Amniotic epithelial cell (primary cell): ENCODE data around the gene ZNF669.

Source experiments
- DNase-seq: peaks from one replicate; pipeline ENCODE4 v3.0.0-alpha.2; 2010; ENCODE audit warnings: low read depth

ZNF669 gene

GRCh38 chr1:247111259-247111699 is 7.1 kb upstream of the ZNF669 start:
- no peak for DNase-seq

- DNase-seq, result peak; percentile 37
These were observed 6.6 kb upstream of the ZNF669 start for GRCh38 chr1:247110627-247111258.

- DNase-seq, result no peak
These were observed 3.5 kb upstream of the ZNF669 start for GRCh38 chr1:247107694-247108093.

GRCh38 chr1:247105966-247106365 is 1.8 kb upstream of the ZNF669 start:
- no peak for DNase-seq

- DNase-seq, result peak; percentile 17
These were observed 809 bp upstream of the ZNF669 start for GRCh38 chr1:247104965-247105364.

GRCh38 chr1:247102381-247102780 is 1.8 kb downstream of the ZNF669 start:
- peak; percentile 16 for DNase-seq

GRCh38 chr1:247100676-247101279 is 3.4 kb downstream of the ZNF669 start:
- DNase-seq, result no peak

- no peak for DNase-seq
These were observed 7.2 kb downstream of the ZNF669 start for GRCh38 chr1:247096958-247097357.

GRCh38 chr1:247096544-247096943 is 7.6 kb downstream of the ZNF669 start:
- DNase-seq, result no peak

GRCh38 chr1:247096112-247096511 is 8.0 kb downstream of the ZNF669 start:
- DNase-seq, result no peak

GRCh38 chr1:247090455-247090854 is 13.7 kb downstream of the ZNF669 start:
- no peak for DNase-seq

- DNase-seq, result no peak
These were observed 14.4 kb downstream of the ZNF669 start for GRCh38 chr1:247089616-247090375.

GRCh38 chr1:247088967-247089366 is 15.2 kb downstream of the ZNF669 start:
- no peak for DNase-seq

GRCh38 chr1:247087256-247087655 is 16.9 kb downstream of the ZNF669 start:
- DNase-seq, result no peak

GRCh38 chr1:247085310-247085709 is 18.8 kb downstream of the ZNF669 start:
- no peak for DNase-seq

- no peak for DNase-seq
These were observed 19.4 kb downstream of the ZNF669 start for GRCh38 chr1:247084771-247085170.

- no peak for DNase-seq
These were observed 24.8 kb downstream of the ZNF669 start for GRCh38 chr1:247079141-247079874.

- peak; percentile 93 for DNase-seq
These were observed 25.7 kb downstream of the ZNF669 start, which contains the start of gene ZNF670 for GRCh38 chr1:247078258-247079140. Gene ZNF670 (minus strand): TSS chr1:247078811. CDS start chr1:247078596, 215 bp downstream.

- DNase-seq, result no peak
These were observed 26.3 kb downstream of the ZNF669 start for GRCh38 chr1:247077876-247078257.

- DNase-seq, result peak; percentile 18
These were observed 26.9 kb downstream of the ZNF669 start for GRCh38 chr1:247077213-247077612.

GRCh38 chr1:247070645-247071044 is 33.5 kb downstream of the ZNF669 start:
- DNase-seq, result no peak
